HG03175 (cell line): ENCODE data around the gene NELL1.
"Not testable (repeated sequence)": the region's sequence is repeated elsewhere in the genome, so short reads cannot be mapped to it uniquely, and the experiment has no call there.

Experiments used
- ATAC-seq: cut with Tn5 transposase; IDR thresholded peaks from one replicate; pipeline ENCODE4 v1.9.1; 2021; ENCODE audit warnings: mild to moderate bottlenecking, moderate library complexity; ENCODE audit not compliant: unreplicated experiment

The NELL1 gene

GRCh38 chr11:21088930-21089329, 419.5 kb downstream of the NELL1 start:
- no peak for ATAC-seq

- no peak for ATAC-seq
These were observed 435.3 kb downstream of the NELL1 start for GRCh38 chr11:21104641-21105040.

- ATAC-seq, result no peak
These were observed 436.0 kb downstream of the NELL1 start for GRCh38 chr11:21105196-21105917.

- ATAC-seq, result no peak
These were observed 440.0 kb downstream of the NELL1 start for GRCh38 chr11:21109341-21109740.

- no peak for ATAC-seq
These were observed 441.0 kb downstream of the NELL1 start for GRCh38 chr11:21110415-21110814.

- ATAC-seq, result no peak
These were observed 444.5 kb downstream of the NELL1 start for GRCh38 chr11:21113876-21114275.

GRCh38 chr11:21116009-21116408, 446.6 kb downstream of the NELL1 start:
- ATAC-seq, result no peak

GRCh38 chr11:21119411-21119810, 450.0 kb downstream of the NELL1 start:
- no peak for ATAC-seq

- no peak for ATAC-seq
These were observed 452.6 kb downstream of the NELL1 start for GRCh38 chr11:21121991-21122390.

- ATAC-seq, result no peak
These were observed 453.1 kb downstream of the NELL1 start for GRCh38 chr11:21122523-21122922.

- ATAC-seq, result no peak
These were observed 462.8 kb downstream of the NELL1 start for GRCh38 chr11:21132146-21132720.

- no peak for ATAC-seq
These were observed 463.9 kb downstream of the NELL1 start for GRCh38 chr11:21133244-21133643.

- no peak for ATAC-seq
These were observed 464.3 kb downstream of the NELL1 start for GRCh38 chr11:21133722-21134121.

GRCh38 chr11:21137803-21138202, 468.4 kb downstream of the NELL1 start:
- ATAC-seq, result no peak

GRCh38 chr11:21141557-21141956, 472.2 kb downstream of the NELL1 start:
- ATAC-seq, result not testable (repeated sequence)

GRCh38 chr11:21142007-21142406, 472.6 kb downstream of the NELL1 start:
- ATAC-seq, result no peak

GRCh38 chr11:21144531-21144930, 475.1 kb downstream of the NELL1 start:
- ATAC-seq, result no peak

GRCh38 chr11:21148376-21148775, 479.0 kb downstream of the NELL1 start:
- ATAC-seq, result no peak

- no peak for ATAC-seq
These were observed 490.8 kb downstream of the NELL1 start for GRCh38 chr11:21160140-21160539.

GRCh38 chr11:21169639-21170038, 500.3 kb downstream of the NELL1 start:
- ATAC-seq, result no peak

- no peak for ATAC-seq
These were observed 504.1 kb downstream of the NELL1 start for GRCh38 chr11:21173476-21173875.

GRCh38 chr11:21174781-21175180, 505.4 kb downstream of the NELL1 start:
- no peak for ATAC-seq

GRCh38 chr11:21177379-21177778, 508.0 kb downstream of the NELL1 start:
- no peak for ATAC-seq
